B cell (primary cell): ENCODE results near the gene FBXL14. TPM values are rescaled to one million over a fixed set of nuclear protein-coding genes. Genes with fewer than 3 reads are reported as not detected.

Experiments
- ATAC-seq: fragments of 200-7000 bp; cut with Tn5 transposase; one replicate; pipeline ENCODE4 v1.10.0; 2021; ENCODE audit warnings: low read depth, mild to moderate bottlenecking, moderate number of reproducible peaks, moderate library complexity
- CTCF ChIA-PET: fragments of 350-600 bp; sonication (Branson Sonifier 250); formaldehyde crosslinking; loops from one replicate; lab custom pipeline; 2021; ENCODE audit warnings: antibody characterized with exemption, inconsistent platforms; lab: Charles Lee
- POLR2A ChIA-PET: fragments of 350-600 bp; sonication (Branson Sonifier 250); formaldehyde crosslinking; loops from one replicate; lab custom pipeline; 2021; ENCODE audit warnings: antibody characterized with exemption; lab: Charles Lee
- DNase-seq: peaks from one replicate; pipeline ENCODE4 v3.0.0; 2013
- H2AFZ ChIP-seq: 2 replicates; pipeline ENCODE4 v1.6.1; 2012; ENCODE audit warnings: mild to moderate bottlenecking, low read depth, low read length; ENCODE audit not compliant: insufficient read depth, poor library complexity, severe bottlenecking
- H3K27ac ChIP-seq, 2 donors: 1 replicate in 1 of 2; 2 replicates in 1 of 2; pipeline ENCODE4 v1.5.1; 2012 to 2013; ENCODE audit warnings: low read length in 2 of 2, mild to moderate bottlenecking in 2 of 2, moderate library complexity in 1 of 2
- H3K27me3 ChIP-seq, 4 experiments: fragments of 200-600 bp in 1 of 4; sonication (generic) in 1 of 4; replicated peaks in 1 of 4; 1 replicate in 2 of 4; 2 replicates in 2 of 4; pipeline versions ENCODE4 v1.6.1 to v1.7.0; 2013 to 2016; ENCODE audit warnings: low read length in 3 of 4, mild to moderate bottlenecking in 2 of 4, mixed read lengths in 1 of 4, moderate library complexity in 1 of 4; ENCODE audit not compliant: insufficient read depth in 4 of 4, control insufficient read depth in 3 of 4; ENCODE audit errors: control extremely low read depth in 1 of 4
- H3K36me3 ChIP-seq, 2 experiments: replicated peaks in 1 of 2; 1 replicate in 1 of 2; 2 replicates in 1 of 2; pipeline versions ENCODE4 v1.6.1 to v1.7.1; 2013; ENCODE audit warnings: low read length in 1 of 2; ENCODE audit not compliant: insufficient read depth in 2 of 2, control insufficient read depth in 1 of 2; ENCODE audit errors: control extremely low read depth in 1 of 2, extremely low read depth in 1 of 2
- H3K4me1 ChIP-seq, 2 donors: fragments of 200-600 bp in 1 of 2; sonication (generic) in 1 of 2; 1 replicate in 1 of 2; 2 replicates in 1 of 2; pipeline versions ENCODE4 v1.5.1 to v1.6.1; 2013 to 2017; ENCODE audit warnings: low read length in 2 of 2; ENCODE audit not compliant: control insufficient read depth in 2 of 2, insufficient read depth in 2 of 2
- H3K4me2 ChIP-seq: replicated peaks from 2 replicates; pipeline ENCODE3; 2012; ENCODE audit warnings: mild to moderate bottlenecking, low read depth, low read length; ENCODE audit not compliant: poor library complexity, severe bottlenecking
- H3K4me3 ChIP-seq, 5 experiments: fragments of 200-600 bp in 1 of 5; sonication (generic) in 1 of 5; 1 replicate in 3 of 5; 2 replicates in 2 of 5; pipeline versions ENCODE4 v1.5.1 to v1.7.0; 2011 to 2016; ENCODE audit warnings: low read length in 4 of 5, mild to moderate bottlenecking in 4 of 5, low read depth in 2 of 5, control low read depth in 1 of 5, moderate library complexity in 1 of 5; ENCODE audit not compliant: insufficient read depth in 1 of 5; ENCODE audit errors: control extremely low read depth in 1 of 5, extremely low read depth in 1 of 5
- H3K79me2 ChIP-seq: fragments of 200-600 bp; sonication (generic); one replicate; pipeline ENCODE4 v1.6.0; 2016; ENCODE audit warnings: low read length; ENCODE audit not compliant: control insufficient read depth, insufficient read depth
- H3K9ac ChIP-seq: fragments of 200-600 bp; sonication (generic); 2 replicates; pipeline ENCODE4 v1.6.1; 2017; ENCODE audit warnings: mild to moderate bottlenecking, low read length, moderate library complexity
- H3K9me3 ChIP-seq, 3 donors: one replicate each; pipeline versions ENCODE4 v1.6.1 to v1.7.1; 2013; ENCODE audit warnings: low read length in 2 of 3; ENCODE audit not compliant: control insufficient read depth in 2 of 3, insufficient read depth in 1 of 3; ENCODE audit errors: control extremely low read depth in 1 of 3
- H4K20me1 ChIP-seq: 2 replicates; pipeline ENCODE4 v1.6.0; 2012; ENCODE audit warnings: mild to moderate bottlenecking, low read length; ENCODE audit not compliant: insufficient read depth, control insufficient read depth, poor library complexity, severe bottlenecking
- H3K27ac Mint-ChIP-seq: one replicate; pipeline ENCODE4 v1.8.0; 2021; ENCODE audit warnings: mixed read lengths
- H3K27me3 Mint-ChIP-seq: one replicate; pipeline ENCODE4 v1.8.0; 2021; ENCODE audit warnings: mixed read lengths
- H3K4me1 Mint-ChIP-seq: one replicate; pipeline ENCODE4 v1.8.0; 2021; ENCODE audit warnings: mixed read lengths
- H3K4me3 Mint-ChIP-seq: one replicate; pipeline ENCODE4 v1.8.0; 2021; ENCODE audit warnings: mixed read lengths
- H3K9me3 Mint-ChIP-seq: one replicate; pipeline ENCODE4 v1.8.0; 2022; ENCODE audit warnings: mixed read lengths; ENCODE audit not compliant: insufficient read depth
- CTCF ChIP-seq: fragments of 200-600 bp; IDR thresholded peaks from one replicate; pipeline ENCODE4 v1.8.0; 2022; ENCODE audit warnings: antibody characterized with exemption, mild to moderate bottlenecking
- EZH2 ChIP-seq: IDR thresholded peaks from 2 replicates; pipeline ENCODE4 v1.6.1; 2012; ENCODE audit warnings: borderline replicate concordance, low read depth, mild to moderate bottlenecking, moderate library complexity, low read length; ENCODE audit not compliant: insufficient read depth, poor library complexity, severe bottlenecking
- WGBS: methylation state at CpG from one replicate; pipeline ENCODE4 v1.1.5; 2013; ENCODE audit warnings: missing lambda C conversion rate; ENCODE audit not compliant: insufficient coverage; 5-methylcytosine and 5-hydroxymethylcytosine counted together
- intact Hi-C: fragments of 100-400 bp; cut with micrococcal nuclease; formaldehyde crosslinking; loops from one replicate; pipeline ENCODE4 v1.10.0; 2022
- polyA plus RNA-seq: library from polyadenylated mRNA; depleted of rRNA; stranded (reverse); fragments of >200 nt; gene quantifications from 2 replicates; pipeline ENCODE4 v1.2.3, GENCODE V29; 2012
- total RNA-seq, 2 donors: library from RNA; stranded (reverse); fragments of 120-200 nt in 1 of 2; gene quantifications; 1 replicate in 1 of 2; 2 replicates in 1 of 2; pipeline versions ENCODE4 v1.2.3 to v1.2.4, GENCODE V29; 2013 to 2022

FBXL14 gene
- total and polyA plus RNA-seq, 2 donors (not counting 1 experiment from before 2014, with no cell fraction given), result 21.6 to 37.3 TPM

- Histone ChIP-seq H3K36me3 (no peaks in the 10 kb centered on the region), H3K9me3 (peaks cover 0 to 2% (median 0%) of the 10 kb centered on the region in 3 donors), H3K27me3 (peaks cover 0 to 2% (median 0%) of the 10 kb centered on the region in 4 experiments), H3K4me2 (no peak overlapping the region), H3K9ac (no peak overlapping the region), H3K4me3 (no peak overlapping the region), H3K79me2 (no peaks in the 10 kb centered on the region), H2AFZ (no peak overlapping the region), H3K27ac (no peak overlapping the region), H4K20me1 (no peaks in the 10 kb centered on the region), H3K4me1 (peaks cover 17 to 25% of the 10 kb centered on the region in 2 donors)
- peaks cover 8% of the 10 kb centered on the region for H3K27me3 Mint-ChIP-seq
- intact Hi-C loops, result no loop called here
- no peaks in the 10 kb centered on the region for H3K9me3 Mint-ChIP-seq
- no peak overlapping the region for H3K4me3 Mint-ChIP-seq
- 20% methylated on average over 1 of the region's 1 CpG for WGBS
- H3K27ac Mint-ChIP-seq, result no peak overlapping the region
- no peak for DNase-seq
- CTCF ChIA-PET, result interaction anchor here (1.6 kb wide), 1 partner anchor 37 kb away, joined by 3 read pairs; no protein-coding TSS in a partner anchor
- POLR2A ChIA-PET, result no interaction called here
- no peak for TF ChIP-seq CTCF
- TF ChIP-seq EZH2, result no peak
- no peak for ATAC-seq
- peaks cover 33% of the 10 kb centered on the region for H3K4me1 Mint-ChIP-seq
Measured at GRCh38 chr12:1620092-1620491, 25.7 kb upstream of the FBXL14 start.

DNA sequence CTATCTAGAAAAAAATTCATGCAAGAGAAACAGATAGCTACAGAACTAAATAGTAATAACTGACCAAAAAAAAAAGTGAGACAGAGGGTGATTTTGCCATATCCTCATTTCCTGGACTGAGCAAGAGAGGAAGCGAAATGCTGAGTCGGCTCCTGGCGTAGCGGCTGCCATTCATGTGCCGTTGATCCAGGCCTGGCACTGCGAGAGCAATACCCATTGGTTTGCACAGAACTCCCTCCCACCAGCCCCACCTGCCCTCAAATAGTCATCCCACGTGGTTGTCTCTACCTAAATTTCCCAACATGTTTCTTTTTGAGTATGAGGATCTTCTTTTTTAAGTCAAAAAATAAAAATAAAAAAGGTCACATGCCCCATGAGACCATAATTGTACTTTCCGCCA lies 25.2 kb upstream of the FBXL14 start:
- Histone ChIP-seq H3K4me2 (no peak overlapping the region), H3K4me3 (no peak overlapping the region), H2AFZ (no peak overlapping the region), H3K36me3 (no peaks in the 10 kb centered on the region), H3K27me3 (peaks cover 0 to 2% (median 0%) of the 10 kb centered on the region in 4 experiments), H3K9me3 (peaks cover 0 to 2% (median 0%) of the 10 kb centered on the region in 3 donors), H3K79me2 (no peaks in the 10 kb centered on the region), H3K4me1 (peaks cover 17 to 25% of the 10 kb centered on the region in 2 donors), H3K9ac (no peak overlapping the region), H3K27ac (no peak overlapping the region), H4K20me1 (no peaks in the 10 kb centered on the region)
- Mint-ChIP-seq H3K4me1 (peaks cover 33% of the 10 kb centered on the region), H3K27me3 (peaks cover 3% of the 10 kb centered on the region), H3K9me3 (no peaks in the 10 kb centered on the region), H3K27ac (no peak overlapping the region), H3K4me3 (no peak overlapping the region)
- DNase-seq, result no peak
- intact Hi-C loops, result no loop called here
- no peak for TF ChIP-seq CTCF
- TF ChIP-seq EZH2, result no peak
- WGBS, result 34% methylated on average over 5 of the region's 8 CpGs
- CTCF ChIA-PET, result no interaction called here
- POLR2A ChIA-PET, result no interaction called here
- ATAC-seq, result no peak
